H1 (cell line): ENCODE measurements around the gene ZBTB37. TPM values are rescaled to one million over a fixed set of nuclear protein-coding genes. Genes with fewer than 3 reads are reported as not detected.

Experiments used
- HDAC2 ChIP-seq, 2 experiments: fragments of 300-600 bp in 1 of 2; sonication (generic) in 1 of 2; IDR thresholded peaks; 2 replicates each; pipeline ENCODE4 v1.6.1; 2011 to 2012; ENCODE audit warnings: low read depth in 2 of 2, low read length in 2 of 2, mild to moderate bottlenecking in 2 of 2, moderate library complexity in 2 of 2, borderline replicate concordance in 1 of 2, inconsistent platforms in 1 of 2
- PHF8 ChIP-seq: fragments of 200-600 bp; sonication (generic); conservative IDR thresholded peaks from 2 replicates; pipeline ENCODE4 v1.7.1; 2012; ENCODE audit warnings: low read depth, mild to moderate bottlenecking, inconsistent platforms, low read length, moderate library complexity
- POLR2A ChIP-seq, 2 experiments: IDR thresholded peaks; 1 replicate in 1 of 2; 2 replicates in 1 of 2; pipeline ENCODE4 v1.6.1; 2011; ENCODE audit warnings: low read depth in 2 of 2, low read length in 2 of 2, mild to moderate bottlenecking in 2 of 2; ENCODE audit errors: control extremely low read depth in 1 of 2
- POU5F1 ChIP-seq: IDR thresholded peaks from 2 replicates; pipeline ENCODE4 v1.6.1; 2011; ENCODE audit warnings: low read depth, mild to moderate bottlenecking, low read length, moderate library complexity
- SIX5 ChIP-seq: IDR thresholded peaks from 2 replicates; pipeline ENCODE4 v1.6.1; 2011; ENCODE audit warnings: mild to moderate bottlenecking, low read depth, low read length
- SP1 ChIP-seq: IDR thresholded peaks from 2 replicates; pipeline ENCODE4 v1.6.1; 2011; ENCODE audit warnings: low read depth, low read length
- YY1 ChIP-seq: IDR thresholded peaks from 2 replicates; pipeline ENCODE4 v1.6.1; 2011; ENCODE audit warnings: low read depth, mild to moderate bottlenecking, low read length
- polyA plus RNA-seq, 7 experiments: library from polyadenylated mRNA; depleted of rRNA in 3 of 7; stranded (reverse) in 5 of 7; unstranded in 2 of 7; fragments of >200 nt in 5 of 7; fragments of 200-250 nt in 2 of 7; gene quantifications; 1 replicate in 5 of 7; 2 replicates in 1 of 7; 4 replicates in 1 of 7; pipeline versions ENCODE4 v1.2.1 to v1.2.3, GENCODE V29; 2011 to 2013; ENCODE audit warnings: missing spikeins in 2 of 7, mixed read lengths in 2 of 7
- small RNA-seq: library from polyadenylated mRNA; stranded (forward); fragments of <200 nt; extraction: miRNeasy Mini kit (QIAGEN cat#:217004); gene quantifications from one replicate; pipeline ENCODE3, GENCODE V24; 2013; ENCODE audit not compliant: insufficient read depth
- total RNA-seq: library from RNA; stranded (reverse); fragmentation: NEBNext Ultra II Directional; extraction: Animal tissue kit (Norgen Biotek cat#: 25700); gene quantifications from 2 replicates; pipeline ENCODE4 v1.2.1, GENCODE V29; 2021
- TF ChIP-seq, protein P1 (sequence below): IDR thresholded peaks from 2 replicates; pipeline ENCODE4 v1.6.1; 2011; ENCODE audit warnings: low read length, improper control_type of control experiment

ZBTB37 gene
- total and polyA plus RNA-seq, 2 of the 8 experiments (the other 6 are each of a cell fraction or from before 2014, with no cell fraction given), result 1.7 to 12.5 TPM

DNA sequence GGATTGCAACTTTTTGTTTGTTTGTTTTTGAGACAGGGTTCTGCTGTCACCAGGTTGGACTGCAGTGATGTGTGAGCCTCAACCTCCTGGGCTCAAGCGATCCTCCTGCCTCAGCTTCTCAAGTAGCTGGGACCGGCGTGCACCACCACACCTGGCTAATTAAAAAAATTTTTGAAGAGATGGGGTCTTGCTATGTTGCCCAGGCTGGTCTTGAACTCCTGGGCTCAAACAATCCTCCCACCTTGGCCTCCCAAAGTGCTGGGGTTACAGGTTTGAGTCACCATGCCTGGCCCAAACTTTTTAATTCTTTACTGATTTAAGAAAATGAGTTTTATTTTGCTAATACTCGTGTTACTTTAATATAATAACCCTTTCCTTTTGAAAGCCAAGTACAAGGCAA, 80.4 kb downstream of the ZBTB37 start (continued):
- TF ChIP-seq PHF8 (no peak), HDAC2 (IDR thresholded peaks at IDR 0.05; ENCODE audit: borderline replicate concordance in 1 of 2, low read depth in 2 of 2, low read length in 2 of 2) (no peak), SP1 (no peak), POU5F1 (no peak), SIX5 (no peak), YY1 (no peak), POLR2A (IDR thresholded peaks at IDR 0.05; ENCODE audit: control extremely low read depth in 1 of 2, low read depth in 2 of 2, low read length in 2 of 2) (no peak)
- TF ChIP-seq, protein P1, sequence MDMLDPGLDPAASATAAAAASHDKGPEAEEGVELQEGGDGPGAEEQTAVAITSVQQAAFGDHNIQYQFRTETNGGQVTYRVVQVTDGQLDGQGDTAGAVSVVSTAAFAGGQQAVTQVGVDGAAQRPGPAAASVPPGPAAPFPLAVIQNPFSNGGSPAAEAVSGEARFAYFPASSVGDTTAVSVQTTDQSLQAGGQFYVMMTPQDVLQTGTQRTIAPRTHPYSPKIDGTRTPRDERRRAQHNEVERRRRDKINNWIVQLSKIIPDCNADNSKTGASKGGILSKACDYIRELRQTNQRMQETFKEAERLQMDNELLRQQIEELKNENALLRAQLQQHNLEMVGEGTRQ, result no peak

Small RNA genes lying within 50 kb of the gene (small RNA-seq; reads per million reads assigned to genes)
- 0.69 reads per million for gene RNA5SP67

Other genes with a start within 250 kb of the ZBTB37 start
- not detected in 2 replicates for gene TEX50, start 233.0 kb upstream of the ZBTB37 start, total RNA-seq
- gene TEX50, start 233.0 kb upstream of the ZBTB37 start, polyA plus RNA-seq (2011; rRNA removed), result not detected in 2 replicates
- gene ANKRD45, start 198.5 kb upstream of the ZBTB37 start, total RNA-seq, result 2.3 and 2.8 TPM in 2 replicates
- gene ANKRD45, start 198.5 kb upstream of the ZBTB37 start, polyA plus RNA-seq (2011; rRNA removed), result 0.33 and 0.41 TPM in 2 replicates
- gene KLHL20, start 153.4 kb upstream of the ZBTB37 start, total RNA-seq, result 12.3 and 12.8 TPM in 2 replicates
- 4.4 and 4.9 TPM in 2 replicates for gene KLHL20, start 153.4 kb upstream of the ZBTB37 start, polyA plus RNA-seq (2011; rRNA removed)
- gene DARS2, start 43.7 kb upstream of the ZBTB37 start, total RNA-seq, result 35.2 and 35.7 TPM in 2 replicates
- 15.8 and 21.0 TPM in 2 replicates for gene DARS2, start 43.7 kb upstream of the ZBTB37 start, polyA plus RNA-seq (2011; rRNA removed)
- gene CENPL, start 43.5 kb upstream of the ZBTB37 start, total RNA-seq, result 16.0 and 16.3 TPM in 2 replicates
- 4.5 and 6.6 TPM in 2 replicates for gene CENPL, start 43.5 kb upstream of the ZBTB37 start, polyA plus RNA-seq (2011; rRNA removed)
- 763 and 799 TPM in 2 replicates for gene GAS5, start 391 bp upstream of the ZBTB37 start, total RNA-seq
- gene GAS5, start 391 bp upstream of the ZBTB37 start, polyA plus RNA-seq (2011; rRNA removed), result 716 and 1,238 TPM in 2 replicates
- not detected in 2 replicates for gene SERPINC1, start 48.9 kb downstream of the ZBTB37 start, total RNA-seq
- gene SERPINC1, start 48.9 kb downstream of the ZBTB37 start, polyA plus RNA-seq (2011; rRNA removed), result 0.08 TPM in 1 of 2 replicates, not detected in the other
- gene RC3H1, start 154.0 kb downstream of the ZBTB37 start, total RNA-seq, result 29.5 and 32.2 TPM in 2 replicates
- 5.1 and 7.4 TPM in 2 replicates for gene RC3H1, start 154.0 kb downstream of the ZBTB37 start, polyA plus RNA-seq (2011; rRNA removed)